ENCODE results near the gene HOXD10. TPM values are rescaled to one million over a fixed set of nuclear protein-coding genes. Genes with fewer than 3 reads are reported as not detected.

Gene HOXD10
- polyA plus RNA-seq, 1 donor from 2014 or later = not detected

DNA sequence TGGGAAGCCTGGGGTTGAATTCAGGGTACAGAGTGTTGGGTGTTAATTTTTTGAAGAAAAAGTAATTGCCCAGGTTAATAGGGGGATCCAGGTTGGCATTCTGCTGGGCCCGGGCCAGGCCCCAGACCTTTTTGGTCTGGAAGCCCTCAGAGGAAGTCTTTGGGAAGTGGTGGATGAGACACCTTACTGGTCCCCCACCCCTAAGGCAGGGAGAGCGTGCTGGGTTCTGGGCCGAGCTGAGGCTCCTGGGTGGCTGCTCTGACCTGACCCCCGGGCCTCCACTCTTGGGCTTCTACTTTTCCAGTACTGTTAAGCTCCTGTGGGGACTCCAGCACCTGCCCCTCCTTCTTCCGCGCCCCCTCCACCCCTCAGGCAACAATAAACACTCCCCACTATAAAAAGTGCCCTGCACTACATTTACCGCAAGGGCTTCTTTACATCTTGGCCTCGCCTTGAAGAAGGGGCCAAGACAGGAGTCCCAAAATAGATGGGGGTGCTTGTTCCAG lies 39.8 kb downstream of the HOXD10 start:
- H2AFZ ChIP-seq (ENCODE audit: low read depth, low read length) = no peak overlapping the region
- TF ChIP-seq CTCF (IDR thresholded peaks at IDR 0.05; ENCODE audit: poor library complexity, severe bottlenecking) (no peak), TAF1 (IDR thresholded peaks at IDR 0.05; ENCODE audit: low read depth) (no peak), SMC3 (conservative IDR thresholded peaks at IDR 0.05; ENCODE audit: poor library complexity) (no peak), POLR2AphosphoS5 (IDR thresholded peaks at IDR 0.05) (no peak), EZH2 (IDR thresholded peaks at IDR 0.05; ENCODE audit: borderline replicate concordance, insufficient read depth, low read length, poor library complexity, severe bottlenecking) (no peak), MXI1 (conservative IDR thresholded peaks at IDR 0.05; ENCODE audit: poor library complexity, severe bottlenecking) (no peak), EP300 (conservative IDR thresholded peaks at IDR 0.05; ENCODE audit: poor library complexity, severe bottlenecking) (no peak), RAD21 (conservative IDR thresholded peaks at IDR 0.05) (no peak)
- TF ChIP-seq, protein P1, sequence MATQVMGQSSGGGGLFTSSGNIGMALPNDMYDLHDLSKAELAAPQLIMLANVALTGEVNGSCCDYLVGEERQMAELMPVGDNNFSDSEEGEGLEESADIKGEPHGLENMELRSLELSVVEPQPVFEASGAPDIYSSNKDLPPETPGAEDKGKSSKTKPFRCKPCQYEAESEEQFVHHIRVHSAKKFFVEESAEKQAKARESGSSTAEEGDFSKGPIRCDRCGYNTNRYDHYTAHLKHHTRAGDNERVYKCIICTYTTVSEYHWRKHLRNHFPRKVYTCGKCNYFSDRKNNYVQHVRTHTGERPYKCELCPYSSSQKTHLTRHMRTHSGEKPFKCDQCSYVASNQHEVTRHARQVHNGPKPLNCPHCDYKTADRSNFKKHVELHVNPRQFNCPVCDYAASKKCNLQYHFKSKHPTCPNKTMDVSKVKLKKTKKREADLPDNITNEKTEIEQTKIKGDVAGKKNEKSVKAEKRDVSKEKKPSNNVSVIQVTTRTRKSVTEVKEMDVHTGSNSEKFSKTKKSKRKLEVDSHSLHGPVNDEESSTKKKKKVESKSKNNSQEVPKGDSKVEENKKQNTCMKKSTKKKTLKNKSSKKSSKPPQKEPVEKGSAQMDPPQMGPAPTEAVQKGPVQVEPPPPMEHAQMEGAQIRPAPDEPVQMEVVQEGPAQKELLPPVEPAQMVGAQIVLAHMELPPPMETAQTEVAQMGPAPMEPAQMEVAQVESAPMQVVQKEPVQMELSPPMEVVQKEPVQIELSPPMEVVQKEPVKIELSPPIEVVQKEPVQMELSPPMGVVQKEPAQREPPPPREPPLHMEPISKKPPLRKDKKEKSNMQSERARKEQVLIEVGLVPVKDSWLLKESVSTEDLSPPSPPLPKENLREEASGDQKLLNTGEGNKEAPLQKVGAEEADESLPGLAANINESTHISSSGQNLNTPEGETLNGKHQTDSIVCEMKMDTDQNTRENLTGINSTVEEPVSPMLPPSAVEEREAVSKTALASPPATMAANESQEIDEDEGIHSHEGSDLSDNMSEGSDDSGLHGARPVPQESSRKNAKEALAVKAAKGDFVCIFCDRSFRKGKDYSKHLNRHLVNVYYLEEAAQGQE (IDR thresholded peaks at IDR 0.05; ENCODE audit: borderline replicate concordance) = no peak
- H3K4me2 ChIP-seq (ENCODE audit: low read length) = no peak overlapping the region
- no peak overlapping the region for H3K4me3 ChIP-seq (ENCODE audit: low read length)
- no peaks in the 10 kb centered on the region for H3K79me2 ChIP-seq (replicated peaks; ENCODE audit: insufficient read depth, low read length)
- H3F3A ChIP-seq (ENCODE audit: insufficient read depth, low read length, poor library complexity, severe bottlenecking) = no peaks in the 10 kb centered on the region
- H3K9me3 ChIP-seq (ENCODE audit: low read length) = peaks cover 12% of the 10 kb centered on the region
- no peak overlapping the region for H3K9ac ChIP-seq (ENCODE audit: low read length)
- no peak overlapping the region for H3K27ac ChIP-seq (ENCODE audit: low read length)
- H3K9me2 ChIP-seq (ENCODE audit: insufficient read depth, low read length) = no peaks in the 10 kb centered on the region
- peaks cover 100% of the 10 kb centered on the region for H3K27me3 ChIP-seq (ENCODE audit: insufficient read depth, low read depth, low read length)
- no peaks in the 10 kb centered on the region for H3K36me3 ChIP-seq (ENCODE audit: insufficient read depth, low read length)
- no peaks in the 10 kb centered on the region for H4K20me1 ChIP-seq (ENCODE audit: insufficient read depth)

- Histone ChIP-seq H2AFZ (ENCODE audit: low read depth, low read length) (no peak within 1 kb of the TSS), H3K4me3 (ENCODE audit: low read length) (no peak within 1 kb of the TSS), H3K79me2 (replicated peaks; ENCODE audit: insufficient read depth, low read length) (no peaks in the 10 kb centered on the region), H3K4me2 (ENCODE audit: low read length) (no peak within 1 kb of the TSS), H3K9me2 (ENCODE audit: insufficient read depth, low read length) (no peaks in the 10 kb centered on the region), H3K27ac (ENCODE audit: low read length) (no peak within 1 kb of the TSS), H3K9ac (ENCODE audit: low read length) (no peak within 1 kb of the TSS), H3K27me3 (ENCODE audit: insufficient read depth, low read depth, low read length) (peaks cover 100% of the 10 kb centered on the region), H3K9me3 (ENCODE audit: low read length) (peaks cover 18% of the 10 kb centered on the region), H4K20me1 (ENCODE audit: insufficient read depth) (no peaks in the 10 kb centered on the region), H3K36me3 (ENCODE audit: insufficient read depth, low read length) (no peaks in the 10 kb centered on the region), H3F3A (ENCODE audit: insufficient read depth, low read length, poor library complexity, severe bottlenecking) (no peaks in the 10 kb centered on the region)
- TF ChIP-seq POLR2AphosphoS5 (IDR thresholded peaks at IDR 0.05) = no peak
Measured at GRCh38 chr2:176156807-176157498, 40.4 kb downstream of the HOXD10 start, which contains the start of gene HOXD3. Gene HOXD3 (plus strand): TSS chr2:176157307. CDS start chr2:176169115, 11,808 bp downstream.
